Activated T-cell treated with anti-CD3 and anti-CD28 coated beads for 4 hours (primary cell): Measurements from ENCODE around the gene BRINP1.

ENCODE experiments used
- DNase-seq: peaks from one replicate; pipeline ENCODE4 v3.0.0-alpha.2; 2020

Gene BRINP1

DNA sequence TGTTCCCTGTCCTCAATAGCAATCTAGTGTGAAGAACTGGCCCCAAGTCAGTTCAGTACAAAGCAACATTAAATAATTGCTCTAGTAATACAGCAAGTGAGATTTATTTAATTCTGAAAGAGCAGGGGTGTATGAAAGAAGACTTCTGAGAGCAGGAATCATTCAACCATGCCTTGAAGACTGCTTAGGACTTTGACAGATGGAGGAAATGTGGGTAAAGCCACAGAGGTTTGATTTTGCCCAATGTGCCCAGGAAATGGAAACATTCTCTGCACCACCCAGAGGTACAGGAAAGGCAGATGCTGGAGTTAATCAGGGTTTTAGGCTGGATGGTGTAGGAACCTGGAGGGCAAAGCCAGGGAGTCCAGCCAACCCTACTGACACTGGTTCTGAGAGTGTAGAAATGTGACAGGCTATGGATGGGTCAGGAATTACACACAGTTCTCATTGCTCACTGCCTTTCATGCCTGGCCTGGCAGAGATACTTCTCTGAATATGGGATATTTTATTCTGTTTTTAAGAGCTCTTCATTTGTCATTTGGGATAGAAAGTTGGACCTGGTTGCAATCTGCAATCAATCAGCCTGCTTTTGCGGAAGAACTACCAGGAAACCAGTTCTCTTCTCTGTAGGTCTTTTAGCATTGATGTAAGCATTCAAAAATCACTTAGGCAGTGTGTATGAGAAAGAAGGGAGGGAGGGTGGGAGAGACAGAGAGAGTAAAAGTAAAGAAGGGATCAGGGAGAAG is 88.3 kb downstream of the BRINP1 start:
- DNase-seq, result no peak

DNA sequence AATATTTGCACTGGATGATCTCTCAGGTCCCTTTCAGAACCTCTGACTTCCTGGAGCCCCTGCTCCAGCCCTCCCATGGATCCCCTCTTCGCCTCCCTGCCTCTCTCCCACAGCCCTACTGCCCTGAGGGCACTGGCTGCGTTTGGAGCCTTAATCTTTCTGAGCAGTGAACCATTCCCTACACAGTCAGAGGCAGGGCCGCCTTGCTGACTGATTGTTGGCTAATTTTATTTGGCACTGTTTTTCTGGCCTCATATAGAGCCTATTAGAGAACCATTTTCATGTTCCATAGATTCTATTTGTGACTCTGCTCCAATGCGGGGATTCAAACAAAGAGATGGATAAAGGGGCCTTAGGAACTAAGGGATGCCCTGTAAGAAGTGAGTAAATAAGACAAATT is 91.1 kb downstream of the BRINP1 start:
- DNase-seq, result no peak

DNA sequence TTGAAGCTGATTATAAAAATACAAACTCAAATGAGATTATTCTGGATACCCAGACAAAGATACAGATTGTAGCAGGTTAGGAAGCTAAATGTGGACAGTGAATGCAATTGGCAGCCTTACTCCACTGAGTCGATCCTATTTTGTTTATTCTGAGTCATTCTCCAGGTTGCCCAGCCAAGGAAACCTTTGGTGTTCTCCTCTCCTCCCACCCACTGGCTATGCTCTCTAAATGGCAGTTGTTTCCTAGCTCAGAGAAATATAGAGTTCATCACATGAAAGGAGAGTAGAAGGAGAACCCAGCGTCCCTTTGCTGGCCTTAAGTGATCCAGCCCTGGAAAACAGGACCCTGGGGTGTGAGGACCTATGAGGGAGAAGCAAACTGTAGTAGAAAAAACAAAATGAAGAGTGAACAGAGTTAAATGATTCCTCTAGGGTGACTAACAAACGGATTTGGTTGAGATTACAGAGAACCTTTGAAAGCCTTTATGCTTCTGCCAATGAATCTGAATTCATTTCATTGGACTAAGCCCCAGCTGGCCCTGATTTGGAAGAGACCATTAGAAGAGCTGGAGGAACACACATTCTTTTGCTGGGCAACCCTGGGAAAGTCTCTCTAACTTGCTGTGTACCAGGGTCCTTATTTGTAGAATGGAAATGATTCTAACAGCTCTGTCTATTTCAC is 95.1 kb downstream of the BRINP1 start:
- DNase-seq, result no peak

DNA sequence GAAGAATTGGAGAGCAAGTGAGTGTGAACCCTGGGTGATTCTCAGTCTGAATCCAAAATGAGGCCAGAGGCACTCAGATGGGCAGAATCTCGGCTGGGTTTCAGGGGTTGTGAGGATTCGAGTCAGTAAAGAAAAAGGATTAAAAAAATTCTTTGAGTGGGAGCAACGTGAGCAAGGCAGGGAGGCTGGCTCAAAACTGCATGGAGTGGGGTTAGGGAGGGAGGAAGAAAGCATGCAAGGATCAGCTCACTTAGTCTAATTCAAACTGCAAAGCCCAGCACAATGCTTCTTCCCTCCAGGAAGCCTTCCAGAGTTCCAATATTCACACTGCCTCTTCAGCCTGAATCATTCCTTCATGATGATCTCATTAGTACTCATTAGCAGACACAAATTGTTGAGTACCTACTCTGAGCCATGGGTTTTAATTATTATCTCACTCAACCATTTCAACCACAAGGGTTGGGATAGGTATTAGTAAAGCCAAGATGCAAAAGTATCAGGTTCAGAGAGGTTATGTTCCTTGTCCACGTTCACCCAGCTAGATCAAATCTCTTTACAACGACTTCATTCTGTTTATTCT is 95.8 kb downstream of the BRINP1 start:
- DNase-seq, result no peak

DNA sequence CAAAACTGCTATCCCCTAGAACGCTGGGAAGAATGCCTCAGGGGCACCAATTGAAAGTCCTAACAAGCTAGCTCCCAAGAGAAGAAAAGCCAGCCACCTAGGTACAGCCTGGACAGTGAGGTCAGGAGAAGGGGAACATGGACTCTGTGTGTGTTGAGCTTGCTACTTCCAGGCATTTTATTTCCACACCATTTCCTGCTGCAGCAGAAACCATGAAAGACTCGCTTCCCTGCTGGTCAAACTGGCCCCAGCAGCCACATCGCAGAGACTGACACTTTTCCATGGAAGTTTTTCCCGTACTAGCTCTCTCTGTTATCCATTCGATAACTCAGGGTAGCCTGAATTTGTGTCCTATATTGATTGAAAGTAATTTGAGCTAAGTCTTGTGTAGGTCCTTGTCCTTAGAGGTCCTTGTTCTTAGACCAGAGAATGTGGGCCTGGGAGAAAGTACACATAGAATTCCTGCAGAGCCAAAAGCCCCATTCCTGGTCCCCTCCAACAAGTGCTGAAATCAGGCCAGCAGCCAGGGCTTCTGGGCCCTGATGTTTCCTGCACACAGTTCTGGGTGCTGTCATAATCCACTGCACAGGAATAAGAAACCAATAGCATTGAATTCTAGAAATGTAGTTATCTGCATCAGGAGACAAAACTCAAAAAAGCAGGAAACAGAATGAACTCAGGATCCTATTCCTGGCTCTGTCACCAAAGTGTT is 96.6 kb downstream of the BRINP1 start:
- no peak for DNase-seq

DNA sequence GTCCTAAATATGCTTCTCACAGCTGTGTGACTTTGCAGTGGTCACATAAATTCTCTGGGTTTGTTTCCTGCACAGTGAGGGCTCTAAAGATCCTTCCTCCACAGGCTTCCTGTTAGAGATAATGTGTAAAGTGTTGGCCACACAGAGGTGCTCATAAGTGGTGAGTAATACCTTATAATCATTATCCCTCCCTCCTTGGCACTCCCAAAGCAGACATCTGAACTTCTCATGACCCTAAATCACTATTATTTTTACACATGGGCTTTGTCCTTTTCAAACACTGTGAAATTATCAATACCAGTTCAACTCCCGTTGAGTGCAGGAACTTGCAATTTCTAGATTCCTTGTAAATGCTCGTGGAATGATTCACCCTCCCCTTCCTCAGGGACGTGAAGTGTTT is 100.2 kb downstream of the BRINP1 start:
- DNase-seq, result no peak

DNA sequence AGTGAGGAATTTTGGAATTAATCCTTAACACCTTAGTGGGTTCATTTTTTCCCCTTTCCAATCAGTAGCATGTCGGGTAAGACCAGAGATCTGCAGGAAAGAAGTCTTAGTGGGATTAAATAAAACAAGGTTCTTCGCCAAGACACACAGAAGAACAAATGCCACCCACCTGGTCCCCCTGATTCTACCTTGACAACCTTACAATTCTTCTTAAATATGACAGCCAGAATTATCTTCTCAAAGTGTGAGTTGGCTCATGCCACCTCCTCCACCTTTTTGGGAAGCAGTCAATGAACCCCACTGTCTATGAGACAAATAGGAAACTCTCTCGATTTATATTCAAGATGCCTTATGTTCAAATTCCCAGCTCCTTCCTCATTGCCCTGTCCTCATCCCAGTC is 105.1 kb downstream of the BRINP1 start:
- DNase-seq, result no peak

DNA sequence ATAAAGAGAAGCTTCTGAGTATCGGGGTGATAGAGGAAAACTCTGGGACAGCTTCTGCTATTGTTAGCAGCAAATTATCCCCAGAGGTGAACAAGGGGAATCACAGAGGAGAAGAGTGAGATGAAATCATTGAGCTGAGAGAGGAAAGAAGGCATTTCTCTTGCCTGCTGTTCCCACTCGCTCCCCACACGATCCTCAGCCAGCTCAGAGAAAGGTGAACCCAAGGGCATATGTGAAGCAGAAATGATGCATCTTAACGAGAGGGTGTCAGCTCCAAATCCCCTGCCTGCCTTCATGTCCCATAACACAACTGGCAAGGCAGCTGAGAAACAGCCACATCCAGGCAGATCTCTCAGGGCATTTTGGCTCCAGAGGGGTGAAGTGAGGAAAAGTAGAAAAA is 111.6 kb downstream of the BRINP1 start:
- no peak for DNase-seq

DNA sequence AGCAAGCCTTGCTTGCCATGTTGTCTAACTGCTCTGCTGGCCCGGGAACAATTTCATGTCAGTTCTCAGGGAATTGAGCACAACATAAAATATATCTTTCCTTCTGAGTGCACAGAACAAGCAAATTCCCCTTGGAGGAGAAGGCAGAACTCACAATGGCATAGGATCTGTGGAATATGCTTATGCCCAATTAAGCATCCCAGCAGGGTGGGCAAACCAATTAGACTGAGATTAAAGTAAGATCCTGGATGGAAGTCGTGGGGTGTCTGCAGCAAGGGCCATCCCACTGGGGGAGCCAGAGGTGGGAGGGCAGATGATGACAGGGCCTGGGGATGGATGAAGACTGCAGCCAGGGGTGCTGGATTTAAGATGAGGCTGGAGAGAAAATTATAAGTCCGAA is 114.1 kb downstream of the BRINP1 start:
- DNase-seq, result no peak

DNA sequence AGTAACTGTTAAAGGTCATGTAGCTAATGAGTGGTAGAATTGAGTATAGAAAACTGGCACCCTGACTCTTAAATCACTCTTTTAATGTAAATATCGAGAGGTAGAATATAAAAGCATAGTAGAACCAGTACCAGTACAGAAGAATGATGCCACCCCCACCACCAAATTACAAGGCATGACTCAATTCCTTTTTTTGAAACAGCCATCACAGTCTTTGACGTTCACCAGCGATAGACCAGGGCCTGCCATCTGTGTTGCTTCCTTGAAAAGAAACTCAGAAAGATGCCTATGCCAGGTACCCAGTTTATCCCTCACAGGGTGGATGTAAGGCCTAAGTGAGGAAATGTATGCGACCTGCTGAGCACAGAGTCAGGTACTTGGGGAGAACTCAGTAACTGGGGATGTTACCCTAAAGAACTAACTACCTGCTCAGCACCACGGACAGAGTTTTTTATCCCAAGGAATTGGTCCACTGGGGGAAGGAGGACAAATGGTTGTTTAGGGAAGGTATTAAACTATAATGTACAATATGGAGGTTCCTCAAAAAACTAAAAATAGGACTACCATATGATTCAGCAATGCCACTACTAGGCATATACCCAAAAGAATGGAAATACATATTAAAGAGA is 116.5 kb downstream of the BRINP1 start:
- no peak for DNase-seq

DNA sequence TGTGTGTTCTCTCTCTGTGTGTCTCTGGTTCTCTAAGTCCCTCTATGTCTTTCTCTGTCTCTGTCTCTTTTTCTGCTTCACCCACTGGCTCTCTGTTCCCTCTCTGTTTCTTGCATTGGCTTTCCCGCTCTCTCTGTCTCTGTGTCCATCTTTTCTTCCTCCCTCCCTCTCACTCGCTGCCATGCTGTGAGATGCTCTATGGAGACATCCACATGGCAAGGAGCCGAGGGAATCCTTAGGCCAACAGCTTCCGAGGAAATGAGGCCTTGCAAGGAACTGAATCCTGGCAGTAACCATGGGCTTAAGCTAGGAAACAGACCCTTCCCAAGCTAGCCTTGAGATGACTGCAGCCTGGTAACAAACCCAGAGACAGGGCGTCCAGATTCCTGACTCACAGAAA is 117.3 kb downstream of the BRINP1 start:
- no peak for DNase-seq

DNA sequence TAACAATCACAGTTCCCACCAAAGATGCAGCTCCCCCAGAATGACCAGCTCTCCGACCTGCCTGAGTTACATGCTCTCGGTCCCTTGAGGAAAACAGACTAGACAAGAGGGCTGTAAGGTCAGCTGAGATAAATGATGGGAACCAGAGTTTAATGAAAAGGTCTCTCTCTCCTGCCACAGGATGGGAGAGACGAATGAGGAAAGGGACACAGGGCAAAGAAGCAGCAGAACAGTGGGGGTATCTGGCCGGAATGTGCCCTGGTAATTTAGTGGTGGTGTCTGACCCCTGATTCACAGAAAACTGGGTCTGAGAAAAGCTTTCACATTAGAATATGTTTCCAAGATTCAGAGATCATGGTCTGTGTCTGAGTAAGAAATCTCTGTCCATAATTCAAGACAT is 118.5 kb downstream of the BRINP1 start:
- DNase-seq, result no peak

DNA sequence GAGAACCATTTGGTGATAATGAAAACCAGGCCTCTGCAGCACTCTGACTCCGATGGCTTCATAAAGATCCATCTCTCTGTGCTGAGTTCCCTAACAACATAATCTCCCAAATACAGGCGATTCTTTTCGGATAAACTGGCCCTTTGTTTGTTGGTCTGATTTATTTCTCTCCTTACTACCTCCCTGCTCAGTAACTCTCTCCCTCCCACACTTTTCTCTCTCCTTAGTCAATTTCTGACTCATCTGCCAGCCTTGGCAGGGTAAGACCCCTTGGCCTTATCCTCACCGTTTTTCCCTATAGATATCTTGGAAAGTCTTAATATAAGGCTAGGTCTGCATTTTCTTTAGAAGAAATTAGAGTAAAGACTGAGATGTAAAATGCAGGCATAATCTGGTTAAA is 128.7 kb downstream of the BRINP1 start:
- DNase-seq, result no peak

DNA sequence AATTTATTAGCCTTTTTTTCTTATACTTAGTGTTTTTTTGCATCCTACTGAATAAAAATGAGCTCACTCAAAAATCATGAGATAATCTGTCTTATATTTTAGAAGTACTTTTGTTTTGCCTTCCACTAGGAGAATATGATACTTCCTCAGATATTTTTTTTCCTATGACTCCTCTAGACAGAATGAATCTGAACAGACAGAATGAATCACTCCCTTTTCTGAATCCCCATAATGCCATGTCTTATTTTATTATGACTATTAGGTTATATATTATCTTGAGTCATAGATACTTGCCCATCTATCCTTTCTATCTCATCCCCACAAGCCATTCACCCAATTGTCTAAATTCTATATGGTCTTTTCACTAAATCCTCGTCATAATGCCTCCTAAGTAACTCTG is 134.6 kb downstream of the BRINP1 start:
- no peak for DNase-seq

DNA sequence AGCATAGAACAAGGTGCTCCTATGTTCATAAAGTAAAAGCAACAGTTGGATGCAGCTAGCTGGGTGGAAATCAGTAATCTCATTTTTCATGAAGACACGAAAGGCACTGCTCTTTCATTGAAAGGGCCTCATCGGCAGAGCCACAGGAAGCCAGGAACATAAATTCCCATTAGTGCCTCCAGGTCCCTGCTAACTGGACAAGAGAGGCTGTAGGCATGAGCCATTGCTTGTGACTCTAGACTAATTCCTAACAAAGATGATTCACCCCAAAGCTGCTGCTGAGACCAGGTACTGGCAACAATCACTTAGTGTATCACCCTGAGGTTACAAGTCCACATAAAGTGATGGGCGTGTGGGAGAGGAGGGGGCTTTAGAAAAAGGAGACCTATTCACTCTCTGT is 141.8 kb downstream of the BRINP1 start:
- DNase-seq, result no peak

DNA sequence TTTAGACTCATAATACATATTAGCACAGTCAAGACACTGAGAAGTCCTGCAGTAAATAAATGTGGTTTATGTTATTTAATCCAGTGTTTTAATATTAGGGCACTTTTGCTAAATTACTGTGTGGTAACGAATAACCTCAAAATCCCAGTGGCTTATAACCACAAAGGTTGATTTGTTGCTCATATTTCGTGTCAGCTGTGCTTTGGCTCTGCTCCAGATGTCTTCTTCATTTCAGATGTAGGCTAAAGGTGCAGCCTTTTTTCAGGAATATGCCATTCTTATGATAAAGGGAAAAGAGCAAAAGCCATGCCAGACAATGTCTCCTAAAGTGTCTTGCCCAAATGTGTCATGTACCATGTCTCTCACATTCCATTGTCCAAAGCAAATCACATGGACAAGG is 144.8 kb downstream of the BRINP1 start:
- DNase-seq, result no peak

DNA sequence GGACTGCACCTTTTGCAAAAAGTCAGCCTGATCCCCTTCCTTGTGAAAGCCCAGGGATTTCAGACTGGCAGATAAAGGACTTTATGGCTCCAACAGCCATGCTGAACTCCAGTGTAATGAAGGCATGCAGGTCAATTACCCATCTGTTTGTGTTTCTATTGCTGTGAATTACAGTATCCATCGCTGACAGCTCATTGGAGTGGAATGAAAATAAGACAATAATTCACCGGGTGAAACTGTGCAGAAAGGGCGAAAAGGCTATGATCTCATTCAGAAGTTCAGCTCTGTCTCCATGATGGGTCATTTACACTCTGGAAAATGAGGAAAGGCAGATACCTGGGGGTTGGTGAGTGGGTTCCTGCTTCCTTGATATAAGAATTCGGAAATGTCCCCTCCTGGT is 148.0 kb downstream of the BRINP1 start:
- DNase-seq, result no peak

DNA sequence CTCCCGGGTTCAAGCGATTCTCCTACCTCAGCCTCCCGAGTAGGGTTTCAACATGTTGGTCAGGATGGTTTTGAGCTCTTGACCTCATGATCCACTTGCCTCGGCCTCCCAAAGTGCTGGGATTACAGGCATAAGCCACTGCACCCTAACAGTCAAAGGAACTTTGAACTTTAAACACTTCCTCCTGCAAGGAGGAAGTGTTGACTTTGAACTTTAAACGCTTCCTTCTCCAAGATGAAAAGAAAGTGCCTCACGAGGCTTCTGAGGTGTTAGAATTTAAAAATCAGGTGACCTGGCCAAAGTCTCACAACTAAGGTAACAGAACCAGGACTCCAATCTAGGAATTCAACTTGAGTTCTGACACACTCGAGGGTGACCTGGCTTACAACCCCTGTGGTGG is 150.9 kb downstream of the BRINP1 start:
- no peak for DNase-seq

DNA sequence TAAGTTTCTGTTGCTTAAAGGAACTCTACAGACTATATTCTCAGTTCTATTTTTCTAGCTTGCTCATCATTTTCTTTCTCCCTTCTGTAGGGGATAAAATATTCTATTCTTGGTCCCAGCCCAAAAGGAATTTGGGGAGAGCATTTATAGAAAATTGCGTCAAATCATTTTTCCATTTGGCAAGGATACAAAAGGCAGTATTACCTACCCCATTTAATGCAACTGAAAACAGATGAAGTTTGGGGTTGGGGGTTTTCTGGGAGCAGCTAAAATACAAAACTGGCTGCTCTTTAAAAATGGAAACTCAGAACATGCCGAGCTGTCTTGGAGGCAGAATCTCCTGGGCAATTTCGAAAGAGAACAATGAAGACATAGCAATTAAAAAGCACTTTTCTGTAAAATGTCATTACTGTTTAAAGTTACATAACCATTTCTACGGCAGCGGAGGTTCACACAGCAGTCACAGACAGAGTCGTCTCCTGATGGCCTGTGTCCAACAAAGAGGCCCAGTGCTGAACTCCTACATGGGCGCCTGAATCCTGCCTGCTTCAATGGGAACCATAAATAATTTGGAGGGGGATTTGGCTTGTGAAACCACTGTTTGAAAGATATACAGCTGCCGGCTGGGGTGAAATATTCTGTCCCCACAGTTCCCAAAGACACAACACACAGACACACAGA is 152.4 kb downstream of the BRINP1 start:
- no peak for DNase-seq

DNA sequence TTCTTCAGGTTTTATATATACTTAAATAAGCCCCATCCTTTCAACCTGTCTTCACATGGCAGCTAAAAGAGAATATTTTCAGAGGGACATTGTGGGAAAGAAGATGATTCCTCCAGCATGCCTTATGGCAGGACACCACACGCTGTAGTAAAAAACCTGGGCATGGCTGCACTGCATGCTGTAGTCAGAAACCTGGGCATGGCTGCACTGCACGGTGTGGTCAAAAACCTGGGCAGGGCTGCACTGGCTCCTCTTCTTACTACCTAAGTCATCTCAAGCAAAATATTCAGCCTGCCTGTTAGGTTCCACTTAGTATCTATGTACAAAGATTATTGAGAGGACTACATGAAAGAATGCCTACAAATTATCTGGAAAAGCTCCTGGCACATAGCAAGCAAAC is 153.6 kb downstream of the BRINP1 start:
- no peak for DNase-seq

DNA sequence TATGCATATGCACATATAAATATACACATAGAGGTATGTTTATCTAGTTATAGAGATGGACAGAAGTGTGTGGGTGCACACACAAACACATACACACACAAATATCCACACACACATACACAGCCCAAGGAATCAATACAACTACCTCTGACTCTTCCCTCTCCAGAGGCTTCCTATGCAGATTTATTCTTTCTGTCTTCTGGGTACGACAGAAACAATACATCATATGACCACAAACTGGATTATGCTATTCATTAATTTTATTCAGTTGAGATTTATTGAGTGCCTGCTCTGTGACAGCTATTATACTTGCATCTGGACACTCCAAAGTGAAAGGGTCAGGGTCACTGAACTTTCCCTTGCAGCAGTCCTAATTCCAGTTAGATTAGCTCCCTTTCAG is 155.8 kb downstream of the BRINP1 start:
- no peak for DNase-seq

DNA sequence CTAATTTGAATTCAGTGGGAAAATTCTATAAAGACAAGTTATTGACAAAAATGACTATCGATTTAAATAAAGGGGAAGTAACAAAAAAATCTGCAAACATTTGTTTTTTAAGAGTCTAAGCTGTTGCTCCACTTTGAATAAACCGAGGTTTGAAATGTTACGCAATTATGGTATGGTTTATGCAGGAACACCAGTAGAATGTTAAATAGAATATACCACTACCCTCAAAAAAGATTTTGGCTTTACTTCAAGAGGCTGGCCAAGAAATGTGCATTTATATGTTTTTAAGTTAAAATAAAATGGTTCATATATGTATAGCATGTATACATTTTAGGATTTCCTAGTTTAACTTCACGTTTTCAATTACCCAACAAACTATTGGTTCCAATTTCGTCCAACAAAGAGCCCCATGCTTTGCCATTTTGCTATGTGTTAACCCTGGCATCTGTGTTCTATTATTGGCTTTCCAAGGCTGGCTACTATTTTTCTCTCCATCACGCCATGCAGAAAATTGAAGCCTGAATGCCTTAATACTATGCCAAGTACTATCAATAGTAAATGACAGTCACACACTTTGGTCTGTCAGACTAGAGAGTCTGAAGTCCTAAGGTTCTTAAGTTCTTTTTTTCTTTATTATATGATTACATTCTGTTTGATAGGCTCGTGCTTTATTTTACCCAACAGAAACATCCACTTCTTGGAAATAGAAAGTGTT is 171.2 kb downstream of the BRINP1 start:
- no peak for DNase-seq
